Measurements from ENCODE around the gene LSG1.
"Not testable (repeated sequence)": the region's sequence is repeated elsewhere in the genome, so short reads cannot be mapped to it uniquely, and the experiment has no call there.

The LSG1 gene

GRCh38 chr3:194617143-194617671 is 54.8 kb downstream of the LSG1 start:
- no peak for DNase-seq

GRCh38 chr3:194615226-194615625 is 56.8 kb downstream of the LSG1 start:
- no peak for DNase-seq

- peak; percentile 23 to 64 (median 52) for DNase-seq
Observed at GRCh38 chr3:194612221-194612620, 59.8 kb downstream of the LSG1 start.

- DNase-seq, result no peak
Observed at GRCh38 chr3:194610689-194611088, 61.3 kb downstream of the LSG1 start.

GRCh38 chr3:194609601-194610000 is 62.4 kb downstream of the LSG1 start:
- DNase-seq, result peak; percentile 17 to 53 (median 42)

GRCh38 chr3:194608981-194609380 is 63.0 kb downstream of the LSG1 start:
- no peak for DNase-seq

- no peak for DNase-seq
Observed at GRCh38 chr3:194607592-194608389, 64.2 kb downstream of the LSG1 start.

- DNase-seq, result no peak
Observed at GRCh38 chr3:194606941-194607340, 65.0 kb downstream of the LSG1 start.

- no peak for DNase-seq
Observed at GRCh38 chr3:194606163-194606562, 65.8 kb downstream of the LSG1 start.

GRCh38 chr3:194605314-194605713 is 66.7 kb downstream of the LSG1 start:
- DNase-seq, result not testable (repeated sequence)

GRCh38 chr3:194604837-194605236 is 67.2 kb downstream of the LSG1 start:
- peak in 2 of 4 experiments; percentile 20 to 21 for DNase-seq

- DNase-seq, result no peak
Observed at GRCh38 chr3:194604126-194604525, 67.9 kb downstream of the LSG1 start.

GRCh38 chr3:194602669-194603171 is 69.3 kb downstream of the LSG1 start:
- DNase-seq, result no peak

GRCh38 chr3:194598771-194599557 is 73.0 kb downstream of the LSG1 start:
- DNase-seq, result no peak

- DNase-seq, result no peak
Observed at GRCh38 chr3:194596906-194597305, 75.1 kb downstream of the LSG1 start.

GRCh38 chr3:194592798-194593752 is 78.9 kb downstream of the LSG1 start:
- peak in 3 of 4 experiments; percentile 22 to 39 (median 38) for DNase-seq

All from suppressor macrophage (primary cell).